NB4 (cell line): ENCODE results near the gene VANGL2.

ENCODE experiments used
- DNase-seq: peaks from one replicate; pipeline ENCODE4 v3.0.0; 2010; ENCODE audit warnings: low read depth
- H3K4me3 ChIP-seq: one replicate; pipeline ENCODE4 v1.5.1; 2011; ENCODE audit warnings: mild to moderate bottlenecking, low read depth, low read length, moderate library complexity
- CTCF ChIP-seq: IDR thresholded peaks from one replicate; pipeline ENCODE4 v1.5.1; 2012; ENCODE audit warnings: low read depth, low read length
- MYC ChIP-seq: IDR thresholded peaks from 2 replicates; pipeline ENCODE4 v1.6.1; 2011; ENCODE audit warnings: low read depth, low read length
- POLR2A ChIP-seq: IDR thresholded peaks from 2 replicates; pipeline ENCODE4 v1.6.1; 2011; ENCODE audit warnings: mild to moderate bottlenecking; ENCODE audit not compliant: insufficient read length; ENCODE audit errors: extremely low read depth
- TF ChIP-seq, protein P1 (sequence below): IDR thresholded peaks from 2 replicates; pipeline ENCODE4 v1.6.1; 2011; ENCODE audit warnings: low read depth, low read length

VANGL2 gene

GRCh38 chr1:160362168-160362957, 38.0 kb upstream of the VANGL2 start:
- TF ChIP-seq, protein P1, sequence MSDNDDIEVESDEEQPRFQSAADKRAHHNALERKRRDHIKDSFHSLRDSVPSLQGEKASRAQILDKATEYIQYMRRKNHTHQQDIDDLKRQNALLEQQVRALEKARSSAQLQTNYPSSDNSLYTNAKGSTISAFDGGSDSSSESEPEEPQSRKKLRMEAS, result no peak
- no peak for TF ChIP-seq CTCF
- TF ChIP-seq POLR2A, result no peak
- TF ChIP-seq MYC, result no peak
- peak; percentile 26 for DNase-seq
- no peak overlapping the region for H3K4me3 ChIP-seq

- DNase-seq, result no peak
Observed at GRCh38 chr1:160363010-160363409, 37.4 kb upstream of the VANGL2 start.

DNA sequence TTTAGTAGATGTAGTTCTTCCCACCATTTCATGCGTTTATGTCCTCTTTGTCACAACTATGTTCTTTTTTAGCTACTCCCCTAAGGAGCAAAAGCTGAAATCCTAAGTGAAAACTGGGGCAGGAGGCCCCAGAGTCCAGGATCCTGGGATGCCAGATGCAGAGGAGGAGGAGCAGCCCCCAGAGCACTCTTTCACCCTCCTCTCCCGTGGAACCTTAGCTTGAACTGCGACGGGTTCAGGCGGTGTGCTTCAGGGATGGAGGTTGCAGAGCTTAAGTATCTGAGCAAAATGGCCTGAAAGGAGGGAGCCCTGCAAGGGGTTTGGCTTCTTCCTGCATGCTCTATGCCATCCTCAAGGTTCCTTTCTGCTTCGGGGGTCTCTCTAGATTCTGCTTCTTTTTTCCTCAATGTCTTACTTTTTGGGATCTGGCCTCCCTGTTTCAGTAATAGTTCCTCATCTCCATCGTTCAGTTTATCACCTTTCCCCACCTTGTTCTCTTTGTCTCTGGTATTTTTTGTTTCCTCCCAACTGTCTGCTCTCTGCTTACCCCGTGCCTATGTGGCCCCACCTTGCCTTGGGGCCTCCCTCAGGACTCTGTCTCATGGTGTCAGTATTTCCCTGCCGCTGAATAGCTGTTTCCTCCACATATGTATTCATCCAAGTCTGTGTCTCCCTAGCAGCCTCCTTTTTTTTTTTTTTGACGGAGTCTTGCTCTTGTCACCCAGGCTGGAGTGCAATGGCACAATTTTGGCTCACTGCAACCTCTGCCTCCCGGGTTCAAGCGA, 36.2 kb upstream of the VANGL2 start:
- TF ChIP-seq, protein P1, result no peak
- TF ChIP-seq MYC (no peak), POLR2A (no peak), CTCF (no peak)

More at GRCh38 chr1:160363010-160363409, 37.4 kb upstream of the VANGL2 start:
- no peak for TF ChIP-seq CTCF
- TF ChIP-seq, protein P1, result no peak
- TF ChIP-seq POLR2A, result no peak
- TF ChIP-seq MYC, result no peak
- H3K4me3 ChIP-seq, result no peak overlapping the region

GRCh38 chr1:160365325-160365724, 35.0 kb upstream of the VANGL2 start:
- DNase-seq, result no peak
- H3K4me3 ChIP-seq, result no peak overlapping the region
- TF ChIP-seq, protein P1, result no peak
- TF ChIP-seq MYC, result no peak

More for the DNA sequence above, 36.2 kb upstream of the VANGL2 start:
- DNase-seq, result no peak
- H3K4me3 ChIP-seq, result no peak overlapping the region

GRCh38 chr1:160366731-160367515, 33.4 kb upstream of the VANGL2 start, which contains the start of gene NHLH1:
NHLH1 (plus strand) TSS chr1:160367071; CDS start chr1:160370732, 3,661 bp downstream.
- TF ChIP-seq CTCF (no peak), POLR2A (no peak), MYC (no peak)
- TF ChIP-seq, protein P1, result no peak
- no peak within 1 kb of the TSS for H3K4me3 ChIP-seq
- DNase-seq, result no peak
